Astrocyte (in vitro differentiated cells and primary cell): ENCODE data around the gene COL18A1.

Experiments
- EZH2 ChIP-seq: IDR thresholded peaks from 2 replicates; pipeline ENCODE4 v1.6.1; 2012; ENCODE audit warnings: mild to moderate bottlenecking, low read length, inconsistent platforms; ENCODE audit not compliant: insufficient read depth
- TF ChIP-seq, protein P1 (sequence below): IDR thresholded peaks from 2 replicates; pipeline ENCODE4 v1.5.1; 2011; ENCODE audit warnings: low read depth, mild to moderate bottlenecking, inconsistent platforms, low read length, moderate library complexity; ENCODE audit not compliant: insufficient read depth

DNA sequence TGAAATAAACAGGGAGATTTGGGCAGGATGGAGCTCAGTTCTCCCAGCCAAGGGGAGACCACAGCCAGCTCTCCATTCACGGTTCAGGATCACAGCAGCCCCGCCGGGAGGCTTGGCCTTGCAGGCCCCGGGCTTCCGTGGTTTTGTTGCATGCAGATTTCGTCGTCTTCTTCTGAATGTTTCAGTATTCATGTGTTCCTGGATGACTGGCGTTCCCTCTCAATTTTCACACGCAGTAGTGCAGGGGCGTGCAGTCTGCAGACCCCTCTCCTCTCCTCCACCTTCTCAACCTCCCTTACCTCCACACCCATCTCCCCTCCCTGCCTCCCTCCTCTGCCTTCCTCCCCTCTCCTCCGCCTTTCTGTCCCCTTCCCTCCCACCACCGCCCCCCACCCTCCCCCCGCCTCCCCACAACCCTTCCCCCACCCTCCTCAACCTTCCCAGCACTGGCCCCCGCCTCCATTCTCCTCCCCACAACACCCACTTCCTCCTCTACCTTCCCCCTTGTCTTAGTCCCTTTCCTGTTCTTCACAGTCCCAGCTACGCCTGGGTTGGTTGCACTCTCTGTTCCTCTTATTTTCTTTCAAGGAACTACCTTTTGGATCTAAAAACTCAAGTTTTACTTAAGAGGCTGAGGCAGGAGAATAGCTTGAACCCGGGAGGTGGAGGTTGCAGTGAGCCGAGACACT is 145.7 kb downstream of the COL18A1 start:
- TF ChIP-seq, protein P1, sequence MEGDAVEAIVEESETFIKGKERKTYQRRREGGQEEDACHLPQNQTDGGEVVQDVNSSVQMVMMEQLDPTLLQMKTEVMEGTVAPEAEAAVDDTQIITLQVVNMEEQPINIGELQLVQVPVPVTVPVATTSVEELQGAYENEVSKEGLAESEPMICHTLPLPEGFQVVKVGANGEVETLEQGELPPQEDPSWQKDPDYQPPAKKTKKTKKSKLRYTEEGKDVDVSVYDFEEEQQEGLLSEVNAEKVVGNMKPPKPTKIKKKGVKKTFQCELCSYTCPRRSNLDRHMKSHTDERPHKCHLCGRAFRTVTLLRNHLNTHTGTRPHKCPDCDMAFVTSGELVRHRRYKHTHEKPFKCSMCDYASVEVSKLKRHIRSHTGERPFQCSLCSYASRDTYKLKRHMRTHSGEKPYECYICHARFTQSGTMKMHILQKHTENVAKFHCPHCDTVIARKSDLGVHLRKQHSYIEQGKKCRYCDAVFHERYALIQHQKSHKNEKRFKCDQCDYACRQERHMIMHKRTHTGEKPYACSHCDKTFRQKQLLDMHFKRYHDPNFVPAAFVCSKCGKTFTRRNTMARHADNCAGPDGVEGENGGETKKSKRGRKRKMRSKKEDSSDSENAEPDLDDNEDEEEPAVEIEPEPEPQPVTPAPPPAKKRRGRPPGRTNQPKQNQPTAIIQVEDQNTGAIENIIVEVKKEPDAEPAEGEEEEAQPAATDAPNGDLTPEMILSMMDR = no peak
- no peak for TF ChIP-seq EZH2
